Measurements from ENCODE around the gene TPRA1.

TPRA1 gene

DNA sequence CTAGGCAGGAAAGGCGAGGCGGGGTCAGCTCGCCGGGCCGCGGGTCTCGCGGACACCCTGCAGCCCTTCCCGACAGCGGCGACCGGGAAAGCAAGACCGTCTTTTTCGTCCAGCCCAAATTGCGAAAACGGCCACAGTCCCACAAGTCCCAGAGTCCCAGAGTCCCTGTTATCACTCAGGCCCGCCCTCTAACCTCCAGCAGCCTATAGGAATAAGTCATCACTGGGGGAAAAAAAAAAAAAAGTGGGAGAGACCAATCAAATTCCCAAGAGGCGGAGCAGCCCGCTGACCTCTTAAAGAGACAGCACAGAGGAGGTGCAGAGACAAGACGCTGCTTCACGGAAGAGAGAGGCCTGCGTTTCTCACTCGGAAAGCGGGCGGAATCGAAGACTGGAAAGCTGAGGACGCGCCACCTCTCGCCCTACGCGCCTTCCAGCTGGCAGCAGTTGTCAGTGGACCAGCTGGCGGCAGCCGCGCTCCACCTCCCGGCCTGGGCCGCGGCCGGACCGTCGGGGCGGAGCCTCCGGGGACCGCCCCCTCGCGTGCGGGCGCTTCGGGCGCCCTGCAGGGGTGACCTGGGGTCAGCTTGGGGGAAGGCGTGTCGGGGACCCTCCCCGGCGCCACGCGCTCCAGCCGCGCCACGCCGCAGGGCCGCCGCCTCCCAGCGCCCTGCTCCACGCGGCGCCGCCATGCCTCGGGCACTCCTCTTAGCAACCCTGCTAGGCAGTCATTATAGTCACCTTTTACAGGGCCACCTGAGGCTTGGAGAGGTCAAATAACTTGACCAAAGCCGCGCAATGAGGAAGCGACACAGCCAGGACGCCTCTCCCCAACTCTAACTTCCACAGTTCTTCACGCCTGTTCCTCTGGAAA, at the start of gene TPRA1:
Gene TPRA1 (minus strand): TSS at position 141 of the 873 bp plus-strand sequence. CDS start 10,587 bp downstream, outside the sequence.
- Mint-ChIP-seq H3K36me3 (ENCODE audit: low read depth) (peaks cover 18% of the 10 kb centered on the region), H3K4me1 (ENCODE audit: low read depth) (peaks cover 39% of the 10 kb centered on the region), H3K4me3 (peak within 1 kb of the TSS; percentile 90), H3K9me3 (no peaks in the 10 kb centered on the region), H3K27ac (peak within 1 kb of the TSS; percentile 97), H3K27me3 (no peaks in the 10 kb centered on the region)
- peak; percentile 88 for DNase-seq

DNA sequence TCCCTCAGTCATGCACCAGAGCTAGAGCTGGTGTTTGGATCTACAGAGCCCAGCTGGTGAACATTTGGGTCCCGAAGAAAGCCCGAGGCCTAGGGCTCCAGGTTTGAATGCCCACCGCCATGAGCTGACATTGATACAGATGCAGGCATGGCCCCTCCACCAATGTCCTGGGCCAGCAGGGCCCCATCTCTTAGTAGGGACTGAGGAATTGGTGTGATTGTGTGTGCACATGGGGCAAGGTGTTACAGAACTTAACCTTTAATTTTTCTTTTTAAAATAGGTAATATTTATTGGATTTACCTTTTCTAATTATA, 49.5 kb upstream of the TPRA1 start:
- DNase-seq = no peak
- Mint-ChIP-seq H3K27ac (no peak overlapping the region), H3K9me3 (no peaks in the 10 kb centered on the region), H3K4me1 (ENCODE audit: low read depth) (peaks cover 10% of the 10 kb centered on the region), H3K36me3 (ENCODE audit: low read depth) (no peaks in the 10 kb centered on the region), H3K27me3 (peaks cover 6% of the 10 kb centered on the region), H3K4me3 (no peak overlapping the region)

DNA sequence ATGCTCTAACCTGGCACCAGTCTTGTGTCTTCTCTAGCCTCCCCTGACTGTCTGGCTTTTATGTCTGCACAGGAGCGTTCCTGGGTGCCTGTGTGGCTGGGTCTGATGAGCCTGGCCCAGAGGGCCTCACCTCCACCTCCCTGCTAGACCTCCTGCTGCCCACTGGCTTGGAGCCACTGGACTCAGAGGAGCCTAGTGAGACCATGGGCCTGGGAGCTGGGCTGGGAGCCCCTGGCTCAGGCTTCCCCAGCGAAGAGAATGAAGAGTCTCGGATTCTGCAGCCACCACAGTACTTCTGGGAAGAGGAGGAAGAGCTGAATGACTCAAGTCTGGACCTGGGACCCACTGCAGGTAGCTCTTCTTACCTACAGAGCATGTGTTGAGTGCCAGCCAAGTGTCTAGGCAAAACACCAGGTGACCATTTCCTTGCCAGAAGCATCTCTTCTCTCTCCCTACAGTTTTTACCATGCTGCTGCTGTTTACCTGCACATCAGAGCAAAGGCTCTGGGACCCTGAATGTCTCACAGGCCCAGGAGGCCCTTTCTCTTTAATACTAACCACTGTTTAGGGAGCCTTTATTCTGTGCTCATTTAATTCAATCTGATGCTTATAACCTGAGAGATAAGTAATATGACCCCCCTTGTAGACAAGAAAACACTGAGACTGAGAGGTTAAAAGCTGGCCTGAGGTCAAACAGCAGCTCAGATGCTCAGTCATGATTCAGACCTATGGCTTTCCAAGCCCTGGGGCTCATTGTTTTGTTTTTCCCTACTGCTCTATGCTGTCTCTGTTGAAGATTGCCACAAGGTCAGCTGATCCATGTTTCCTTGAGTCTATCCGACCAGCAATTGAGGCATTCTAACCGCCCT, 48.9 kb upstream of the TPRA1 start:
- Mint-ChIP-seq H3K27ac (no peak overlapping the region), H3K4me1 (ENCODE audit: low read depth) (peaks cover 10% of the 10 kb centered on the region), H3K36me3 (ENCODE audit: low read depth) (no peaks in the 10 kb centered on the region)

DNA sequence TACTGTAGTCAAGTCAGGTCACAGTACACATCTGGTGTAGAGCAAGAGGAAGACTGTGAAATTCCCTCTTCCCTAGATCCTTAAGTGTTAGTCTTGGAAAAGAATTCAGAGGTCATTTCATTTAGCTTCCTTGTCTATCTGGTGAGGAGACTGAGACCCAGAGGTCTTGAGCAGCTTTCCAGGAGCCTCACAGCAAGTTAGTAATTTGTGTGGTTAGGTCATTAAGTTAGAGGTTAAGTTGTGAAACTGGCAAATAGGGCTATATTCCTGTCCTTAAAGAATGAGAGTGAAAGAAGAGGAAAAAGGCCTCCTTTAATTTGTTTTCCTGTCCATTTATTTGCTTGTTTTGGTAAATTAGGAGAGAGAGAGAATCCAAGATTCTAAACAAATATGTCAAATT, 47.4 kb upstream of the TPRA1 start:
- no peak overlapping the region for H3K27ac Mint-ChIP-seq
- no peaks in the 10 kb centered on the region for H3K9me3 Mint-ChIP-seq
- H3K4me1 Mint-ChIP-seq (ENCODE audit: low read depth) = peaks cover 10% of the 10 kb centered on the region
- DNase-seq = no peak
- H3K27me3 Mint-ChIP-seq = peaks cover 15% of the 10 kb centered on the region
- H3K4me3 Mint-ChIP-seq = no peak overlapping the region
- no peaks in the 10 kb centered on the region for H3K36me3 Mint-ChIP-seq (ENCODE audit: low read depth)

More for the DNA sequence above, 48.9 kb upstream of the TPRA1 start:
- no peak overlapping the region for H3K4me3 Mint-ChIP-seq
- DNase-seq = no peak
- peaks cover 9% of the 10 kb centered on the region for H3K27me3 Mint-ChIP-seq
- no peaks in the 10 kb centered on the region for H3K9me3 Mint-ChIP-seq

GRCh38 chr3:127637546-127637945, 47.0 kb upstream of the TPRA1 start:
- H3K4me1 Mint-ChIP-seq (ENCODE audit: low read depth) = peaks cover 10% of the 10 kb centered on the region
- no peaks in the 10 kb centered on the region for H3K9me3 Mint-ChIP-seq
- no peak overlapping the region for H3K4me3 Mint-ChIP-seq
- no peak overlapping the region for H3K27ac Mint-ChIP-seq
- H3K36me3 Mint-ChIP-seq (ENCODE audit: low read depth) = no peaks in the 10 kb centered on the region
- DNase-seq = no peak
- peaks cover 16% of the 10 kb centered on the region for H3K27me3 Mint-ChIP-seq

GRCh38 chr3:127634653-127635052, 44.1 kb upstream of the TPRA1 start:
- no peaks in the 10 kb centered on the region for H3K36me3 Mint-ChIP-seq (ENCODE audit: low read depth)
- no peak for DNase-seq
- H3K4me1 Mint-ChIP-seq (ENCODE audit: low read depth) = peaks cover 18% of the 10 kb centered on the region
- H3K27ac Mint-ChIP-seq = no peak overlapping the region
- H3K27me3 Mint-ChIP-seq = peaks cover 39% of the 10 kb centered on the region
- no peaks in the 10 kb centered on the region for H3K9me3 Mint-ChIP-seq
- H3K4me3 Mint-ChIP-seq = no peak overlapping the region

GRCh38 chr3:127632035-127632820, 41.7 kb upstream of the TPRA1 start:
- H3K36me3 Mint-ChIP-seq (ENCODE audit: low read depth) = no peaks in the 10 kb centered on the region
- peaks cover 4% of the 10 kb centered on the region for H3K9me3 Mint-ChIP-seq
- H3K4me3 Mint-ChIP-seq = no peak overlapping the region
- H3K27ac Mint-ChIP-seq = no peak overlapping the region
- H3K4me1 Mint-ChIP-seq (ENCODE audit: low read depth) = peaks cover 20% of the 10 kb centered on the region
- H3K27me3 Mint-ChIP-seq = peaks cover 56% of the 10 kb centered on the region
- no peak for DNase-seq

- no peak for DNase-seq
- H3K27ac Mint-ChIP-seq = no peak overlapping the region
Observed at GRCh38 chr3:127630811-127631714, 40.5 kb upstream of the TPRA1 start.

DNA sequence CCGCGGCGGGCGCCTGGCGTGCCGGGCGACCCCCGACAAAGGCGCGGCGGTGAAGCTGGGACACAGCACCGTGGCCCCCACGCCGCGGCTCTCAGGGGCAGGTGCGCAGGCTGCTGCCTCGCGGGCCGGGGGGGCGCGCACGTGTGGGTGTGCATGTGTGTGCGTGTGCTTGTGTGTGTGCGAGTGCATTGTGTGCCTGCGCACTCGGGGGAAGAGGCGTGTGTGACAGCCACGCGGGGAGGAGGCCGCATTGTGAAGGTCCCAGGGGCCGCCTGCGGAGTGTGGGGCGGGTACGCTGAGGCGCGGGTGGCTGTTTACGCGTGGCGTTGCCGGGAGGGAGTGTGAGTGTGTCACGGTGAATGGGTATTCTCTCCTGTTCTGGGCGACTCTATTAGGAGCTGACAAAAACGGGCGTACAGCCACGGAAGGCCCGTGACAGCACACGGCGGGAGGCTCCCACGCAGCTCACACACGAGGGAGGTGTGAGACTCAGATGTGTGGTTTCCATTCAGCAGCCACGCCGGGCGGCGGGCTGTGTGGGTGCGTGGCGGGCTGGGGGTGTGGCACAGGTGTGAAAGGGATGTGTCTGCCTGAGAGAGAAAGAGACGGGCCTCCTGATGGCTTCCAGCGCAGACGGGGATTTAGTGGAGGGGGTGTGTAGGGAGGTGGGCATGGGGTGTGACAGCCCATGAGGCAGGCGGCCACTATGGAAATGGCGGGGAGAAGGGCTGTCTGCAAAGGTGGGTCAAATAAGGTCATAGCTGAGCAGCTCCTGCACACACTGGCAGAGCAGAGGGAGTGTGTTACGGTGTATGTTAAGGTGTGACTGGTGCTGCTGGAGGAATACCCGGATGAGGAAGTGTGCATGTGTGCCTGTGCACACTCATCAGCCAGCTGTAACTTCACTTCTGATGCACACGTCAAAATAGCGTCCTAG, 39.2 kb upstream of the TPRA1 start:
- peak overlapping the region; percentile 73 for H3K4me3 Mint-ChIP-seq
- peaks cover 4% of the 10 kb centered on the region for H3K9me3 Mint-ChIP-seq
- peak; percentile 63 for DNase-seq
- peaks cover 36% of the 10 kb centered on the region for H3K4me1 Mint-ChIP-seq (ENCODE audit: low read depth)
- no peaks in the 10 kb centered on the region for H3K36me3 Mint-ChIP-seq (ENCODE audit: low read depth)
- H3K27ac Mint-ChIP-seq = peak overlapping the region; percentile 56
- peaks cover 51% of the 10 kb centered on the region for H3K27me3 Mint-ChIP-seq

More at GRCh38 chr3:127630811-127631714, 40.5 kb upstream of the TPRA1 start:
- H3K4me1 Mint-ChIP-seq (ENCODE audit: low read depth) = peaks cover 31% of the 10 kb centered on the region
- H3K27me3 Mint-ChIP-seq = peaks cover 58% of the 10 kb centered on the region
- H3K4me3 Mint-ChIP-seq = no peak overlapping the region
- H3K36me3 Mint-ChIP-seq (ENCODE audit: low read depth) = no peaks in the 10 kb centered on the region
- H3K9me3 Mint-ChIP-seq = peaks cover 4% of the 10 kb centered on the region

- peaks cover 49% of the 10 kb centered on the region for H3K27me3 Mint-ChIP-seq
- H3K4me3 Mint-ChIP-seq = peak within 1 kb of the TSS; percentile 73
- H3K9me3 Mint-ChIP-seq = peaks cover 4% of the 10 kb centered on the region
- H3K4me1 Mint-ChIP-seq (ENCODE audit: low read depth) = peaks cover 36% of the 10 kb centered on the region
- no peaks in the 10 kb centered on the region for H3K36me3 Mint-ChIP-seq (ENCODE audit: low read depth)
- H3K27ac Mint-ChIP-seq = peak within 1 kb of the TSS; percentile 81
- DNase-seq = peak; percentile 55
Observed at GRCh38 chr3:127628788-127629466, 38.4 kb upstream of the TPRA1 start, which contains the start of gene PODXL2. Gene PODXL2 (plus strand): TSS chr3:127629185. CDS start chr3:127629220, 35 bp downstream.

GRCh38 chr3:127628426-127628787, 37.9 kb upstream of the TPRA1 start:
- Mint-ChIP-seq H3K27me3 (peaks cover 45% of the 10 kb centered on the region), H3K9me3 (peaks cover 4% of the 10 kb centered on the region), H3K4me1 (ENCODE audit: low read depth) (peaks cover 36% of the 10 kb centered on the region), H3K4me3 (peak overlapping the region; percentile 54), H3K27ac (peak overlapping the region; percentile 81), H3K36me3 (ENCODE audit: low read depth) (peaks cover 1% of the 10 kb centered on the region)
- no peak for DNase-seq

GRCh38 chr3:127625821-127626220, 35.3 kb upstream of the TPRA1 start:
- Mint-ChIP-seq H3K9me3 (peaks cover 4% of the 10 kb centered on the region), H3K27me3 (peaks cover 31% of the 10 kb centered on the region), H3K27ac (no peak overlapping the region), H3K4me3 (no peak overlapping the region), H3K36me3 (ENCODE audit: low read depth) (peaks cover 27% of the 10 kb centered on the region), H3K4me1 (ENCODE audit: low read depth) (peaks cover 36% of the 10 kb centered on the region)
- DNase-seq = no peak

All from activated T-cell treated with anti-CD3 and anti-CD28 coated beads, Interleukin-2, amount 50 U/mL, for 24 hours (primary cell).